Measurements from ENCODE around the gene S100A8. TPM values are rescaled to one million over a fixed set of nuclear protein-coding genes. Genes with fewer than 3 reads are reported as not detected.
A peak's percentile ranks its signal among the peaks of the same experiment; 100 is the strongest.

S100A8 gene
- 100 to 1,000 TPM in 2 of 9 donors, 10 to 100 TPM in 6, 1 to 10 TPM in 1; 6.0 to 199 (median 27.2) TPM for total RNA-seq
- polyA plus RNA-seq: 10 to 100 TPM; 32.3 to 72.9 TPM
- long read RNA-seq, donor 1, partial matches to known transcripts: 0 of 5 reads
- long read RNA-seq, donor 1, other reads (novel, unspliced or antisense): 1 of 5 reads
- long read RNA-seq, donor 2, partial matches to known transcripts: 0 of 4 reads
- long read RNA-seq, donor 2, other reads (novel, unspliced or antisense): 0 of 4 reads
- long read RNA-seq, donor 3, partial matches to known transcripts: 0 of 2 reads
- long read RNA-seq, donor 3, other reads (novel, unspliced or antisense): 1 of 2 reads

DNA sequence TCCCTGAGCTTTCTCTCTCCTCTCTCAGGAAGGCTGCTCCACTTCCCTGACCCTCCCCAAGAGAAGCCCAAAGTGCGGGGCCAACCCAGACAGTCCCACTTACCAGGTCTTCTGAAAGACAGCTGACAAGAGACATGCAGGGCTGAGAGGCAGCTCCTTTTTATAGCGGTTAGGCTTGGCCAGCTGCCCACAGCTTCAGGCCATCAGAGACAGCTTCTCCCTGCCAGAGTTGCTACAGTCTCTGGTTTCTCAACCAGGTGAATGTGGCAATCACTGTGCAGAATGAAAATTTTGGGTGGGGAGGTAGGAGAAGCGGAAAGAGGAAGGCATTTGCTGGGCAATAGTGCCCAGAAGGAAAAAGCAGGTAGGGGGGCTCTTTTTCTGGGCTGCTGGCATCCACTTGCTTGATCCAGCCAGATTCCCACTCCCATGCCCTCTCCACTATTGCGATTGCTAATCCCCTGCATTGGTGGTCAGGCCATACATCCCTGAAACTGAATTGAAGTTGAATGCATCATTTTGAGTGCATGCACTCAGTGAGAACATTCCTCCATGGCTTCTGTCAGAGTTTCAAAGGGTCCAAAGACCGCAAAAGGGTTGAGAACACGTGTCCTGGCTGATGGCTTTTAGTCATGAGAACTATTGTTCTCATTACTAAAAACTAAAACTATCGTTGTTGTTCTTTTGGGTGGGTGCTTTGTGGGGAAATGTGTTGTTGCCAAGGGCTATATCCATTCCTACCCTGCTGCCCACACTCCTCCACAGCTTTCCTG is at the start of gene S100A8:
S100A8 (minus strand) TSS at position 136 of the 773 bp plus-strand sequence. CDS start 538 bp downstream, outside the sequence.
- H3K4me1 ChIP-seq: peaks cover 0 to 41% (median 0%) of the 10 kb centered on the region in 12 donors
- 57 to 66% (median 60%) methylated on average over 7 of the region's 7 CpGs for WGBS, 4 donors
- no peaks in the 10 kb centered on the region for H3K9me3 ChIP-seq
- ATAC-seq: peak; percentile 67 to 92 (median 86)
- intact Hi-C loops (cut with DNase I): no loop called here
- peak; percentile 50 to 87 (median 85) for DNase-seq
- peak within 1 kb of the TSS in 1 of 12 donors; percentile 49 for H3K4me3 ChIP-seq
- H3K36me3 ChIP-seq: no peaks in the 10 kb centered on the region
- H3K27ac ChIP-seq: peak within 1 kb of the TSS in 1 of 12 donors; percentile 77
- TF ChIP-seq, protein P1, sequence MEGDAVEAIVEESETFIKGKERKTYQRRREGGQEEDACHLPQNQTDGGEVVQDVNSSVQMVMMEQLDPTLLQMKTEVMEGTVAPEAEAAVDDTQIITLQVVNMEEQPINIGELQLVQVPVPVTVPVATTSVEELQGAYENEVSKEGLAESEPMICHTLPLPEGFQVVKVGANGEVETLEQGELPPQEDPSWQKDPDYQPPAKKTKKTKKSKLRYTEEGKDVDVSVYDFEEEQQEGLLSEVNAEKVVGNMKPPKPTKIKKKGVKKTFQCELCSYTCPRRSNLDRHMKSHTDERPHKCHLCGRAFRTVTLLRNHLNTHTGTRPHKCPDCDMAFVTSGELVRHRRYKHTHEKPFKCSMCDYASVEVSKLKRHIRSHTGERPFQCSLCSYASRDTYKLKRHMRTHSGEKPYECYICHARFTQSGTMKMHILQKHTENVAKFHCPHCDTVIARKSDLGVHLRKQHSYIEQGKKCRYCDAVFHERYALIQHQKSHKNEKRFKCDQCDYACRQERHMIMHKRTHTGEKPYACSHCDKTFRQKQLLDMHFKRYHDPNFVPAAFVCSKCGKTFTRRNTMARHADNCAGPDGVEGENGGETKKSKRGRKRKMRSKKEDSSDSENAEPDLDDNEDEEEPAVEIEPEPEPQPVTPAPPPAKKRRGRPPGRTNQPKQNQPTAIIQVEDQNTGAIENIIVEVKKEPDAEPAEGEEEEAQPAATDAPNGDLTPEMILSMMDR (IDR thresholded peaks at IDR 0.05): no peak
- no peak for TF ChIP-seq POLR2A (IDR thresholded peaks at IDR 0.05)
- peaks cover 0 to 6% (median 0%) of the 10 kb centered on the region in 9 donors for H3K27me3 ChIP-seq

DNA sequence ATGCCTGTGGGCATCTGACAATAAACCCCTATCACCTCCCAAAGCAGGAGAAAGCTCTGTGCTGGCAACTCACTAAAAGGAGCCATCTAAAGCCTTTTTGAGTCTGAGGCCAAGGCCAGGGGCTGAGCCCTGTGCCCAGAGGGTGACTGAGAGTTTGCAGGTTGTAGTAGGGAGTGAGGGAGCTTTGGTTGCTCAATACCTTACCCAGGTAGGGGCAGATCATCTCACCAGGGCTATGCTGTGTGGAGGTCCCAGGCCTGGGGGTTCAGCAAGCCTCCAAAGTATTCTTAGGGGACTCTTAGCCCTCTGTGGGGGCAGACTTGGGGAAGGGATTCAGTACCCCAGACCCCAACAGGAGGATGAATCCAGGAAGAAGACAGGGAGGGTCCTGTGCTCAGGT is 48.4 kb upstream of the S100A8 start:
- Histone ChIP-seq H3K27ac (no peak overlapping the region), H3K27me3 (peaks cover 0 to 15% (median 0%) of the 10 kb centered on the region in 9 donors), H3K4me1 (no peaks in the 10 kb centered on the region), H3K36me3 (no peaks in the 10 kb centered on the region), H3K9me3 (no peaks in the 10 kb centered on the region), H3K4me3 (no peak overlapping the region)
- TF ChIP-seq, protein P1 (IDR thresholded peaks at IDR 0.05): no peak
- no peak for TF ChIP-seq POLR2A (IDR thresholded peaks at IDR 0.05)
- ATAC-seq (no peak), DNase-seq (no peak)
- intact Hi-C loops (cut with DNase I): no loop called here

- 62 to 72% (median 67%) methylated on average over 6 to 7 of the region's 7 CpGs for WGBS, 4 donors
- no peak for ATAC-seq
- DNase-seq: no peak
- H3K9me3 ChIP-seq: no peaks in the 10 kb centered on the region
- no peaks in the 10 kb centered on the region for H3K4me1 ChIP-seq
- no peaks in the 10 kb centered on the region for H3K36me3 ChIP-seq
- no peak overlapping the region for H3K27ac ChIP-seq
- H3K27me3 ChIP-seq: peaks cover 0 to 13% (median 0%) of the 10 kb centered on the region in 9 donors
- TF ChIP-seq, protein P1 (IDR thresholded peaks at IDR 0.05): no peak
- no peak for TF ChIP-seq POLR2A (IDR thresholded peaks at IDR 0.05)
- H3K4me3 ChIP-seq: no peak overlapping the region
- intact Hi-C loops (cut with DNase I): no loop called here
Measured at GRCh38 chr1:153438599-153438998, 47.7 kb upstream of the S100A8 start.

DNA sequence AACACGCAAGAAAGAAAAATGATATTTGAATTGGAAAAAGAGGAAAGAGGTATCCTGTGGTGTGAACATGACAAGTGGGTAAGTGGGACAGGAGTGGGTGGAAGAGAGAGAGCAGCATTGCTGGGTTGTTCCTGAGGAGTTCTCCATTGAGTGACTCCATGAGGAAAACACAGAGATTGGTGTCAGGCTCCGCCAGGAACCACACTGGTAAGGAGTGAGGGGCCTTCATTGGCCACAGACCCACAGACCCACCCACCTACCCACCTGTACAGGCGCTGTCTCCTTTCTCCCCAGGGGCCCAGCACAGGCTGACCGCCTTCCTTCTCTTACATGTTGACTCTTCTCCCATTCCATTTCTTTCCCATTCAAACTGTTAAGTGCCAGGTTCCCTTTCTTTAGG is 46.4 kb upstream of the S100A8 start:
- no peak overlapping the region for H3K27ac ChIP-seq
- no peak for TF ChIP-seq POLR2A (IDR thresholded peaks at IDR 0.05)
- TF ChIP-seq, protein P1 (IDR thresholded peaks at IDR 0.05): no peak
- DNase-seq: no peak
- ATAC-seq: no peak
- intact Hi-C loops (cut with DNase I): no loop called here
- no peaks in the 10 kb centered on the region for H3K36me3 ChIP-seq
- no peaks in the 10 kb centered on the region for H3K4me1 ChIP-seq
- H3K9me3 ChIP-seq: no peaks in the 10 kb centered on the region
- peaks cover 0 to 12% (median 0%) of the 10 kb centered on the region in 9 donors for H3K27me3 ChIP-seq
- WGBS, 4 donors: 84 to 91% (median 87%) methylated on average over 4 of the region's 4 CpGs
- no peak overlapping the region for H3K4me3 ChIP-seq

Measured in heart left ventricle (tissue), 16 donors.